Smooth muscle cell (in vitro differentiated cells): ENCODE results near the gene ERH. TPM values are rescaled to one million over a fixed set of nuclear protein-coding genes. Genes with fewer than 3 reads are reported as not detected.
A peak's percentile ranks its signal among the peaks of the same experiment; 100 is the strongest.

ENCODE experiments used
- DNase-seq: peaks from one replicate; lab custom pipeline; 2025; ENCODE audit not compliant: unreplicated experiment; lab: John Stamatoyannopoulos, UW
- H2AFZ ChIP-seq: fragments of 200-600 bp; sonication (generic); 2 replicates; pipeline ENCODE4 v1.6.0; 2016; ENCODE audit warnings: antibody characterized with exemption, low read depth, mild to moderate bottlenecking
- H3F3A ChIP-seq: fragments of 200-600 bp; sonication (generic); 2 replicates; pipeline ENCODE4 v1.6.0; 2017; ENCODE audit warnings: antibody characterized with exemption, low read depth
- H3K27ac ChIP-seq: fragments of 200-600 bp; sonication (generic); 2 replicates; pipeline ENCODE4 v1.5.1; 2016; ENCODE audit warnings: low read depth, mild to moderate bottlenecking
- H3K27me3 ChIP-seq: fragments of 200-600 bp; sonication (generic); 2 replicates; pipeline ENCODE4 v1.6.1; 2016; ENCODE audit warnings: low read depth, mild to moderate bottlenecking
- H3K36me3 ChIP-seq: fragments of 200-600 bp; sonication (generic); 2 replicates; pipeline ENCODE4 v1.5.1; 2016; ENCODE audit warnings: low read depth
- H3K4me1 ChIP-seq: fragments of 200-600 bp; sonication (generic); 2 replicates; pipeline ENCODE4 v1.5.1; 2016; ENCODE audit warnings: low read depth
- H3K4me2 ChIP-seq: fragments of 200-600 bp; sonication (generic); 2 replicates; pipeline ENCODE4 v1.6.0; 2016; ENCODE audit warnings: mild to moderate bottlenecking
- H3K4me3 ChIP-seq: fragments of 200-600 bp; sonication (generic); 2 replicates; pipeline ENCODE4 v1.5.1; 2016; ENCODE audit warnings: mild to moderate bottlenecking
- H3K79me2 ChIP-seq: fragments of 200-600 bp; sonication (generic); 2 replicates; pipeline ENCODE4 v1.6.0; 2016; ENCODE audit warnings: low read depth, mild to moderate bottlenecking
- H3K9ac ChIP-seq: fragments of 200-600 bp; sonication (generic); 2 replicates; pipeline ENCODE4 v1.6.0; 2016; ENCODE audit warnings: low read depth
- H3K9me3 ChIP-seq: fragments of 200-600 bp; sonication (generic); replicated peaks from 2 replicates; pipeline ENCODE4 v1.5.1; 2016; ENCODE audit warnings: low read depth
- H4K20me1 ChIP-seq: fragments of 200-600 bp; sonication (generic); 2 replicates; pipeline ENCODE4 v1.6.0; 2016; ENCODE audit warnings: low read depth
- whole genome bisulfite sequencing: methylation state at CpG from one replicate; pipeline ENCODE4 v1.1.7; 2016; ENCODE audit warnings: low lambda C conversion rate; 5-methylcytosine and 5-hydroxymethylcytosine counted together
- polyA plus RNA-seq: library from polyadenylated mRNA; unstranded; fragments of >200 nt; fragmentation: Nextera tagmentation; extraction: Ambion mirVana; gene quantifications from 2 replicates; pipeline ENCODE4 v1.2.1, GENCODE V29; 2016
- total RNA-seq: library from RNA; depleted of rRNA; stranded (reverse); fragments of >200 nt; gene quantifications from 2 replicates; pipeline ENCODE4 v1.2.3, GENCODE V29; 2014
- TF ChIP-seq, protein P1 (sequence below): fragments of 200-600 bp; sonication (generic); IDR thresholded peaks from 2 replicates; pipeline ENCODE4 v1.5.1; 2017; ENCODE audit warnings: borderline replicate concordance, mild to moderate bottlenecking, antibody characterized with exemption; ENCODE audit not compliant: insufficient read depth, poor library complexity, severe bottlenecking

Gene ERH
- total and polyA plus RNA-seq, 2 experiments from 2014 or later, result 118 to 208 TPM

DNA sequence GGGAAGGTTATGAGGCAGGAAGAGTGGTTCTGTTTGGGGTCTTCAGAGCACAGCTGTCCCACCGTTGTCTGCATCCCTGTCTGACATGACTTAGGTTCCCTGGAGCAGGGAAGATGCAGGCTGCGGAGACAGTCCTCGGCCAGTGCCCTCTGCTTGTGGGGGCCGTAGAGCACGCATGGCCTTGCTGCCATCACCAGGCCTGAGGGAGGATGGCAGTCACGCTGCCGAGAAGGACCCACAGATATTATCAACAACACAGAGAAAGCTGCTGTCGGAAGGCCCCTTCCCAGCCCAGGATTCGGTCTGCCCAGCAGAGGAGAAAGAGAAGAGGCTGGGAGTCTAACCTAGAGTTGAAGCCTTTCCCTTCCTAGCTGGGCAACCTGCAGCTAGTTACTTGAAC lies 35.0 kb downstream of the ERH start:
- WGBS, result 51% methylated on average over 9 of the region's 9 CpGs
- Histone ChIP-seq H3K27ac (no peak overlapping the region), H3K79me2 (no peaks in the 10 kb centered on the region), H3K27me3 (no peaks in the 10 kb centered on the region), H3F3A (no peaks in the 10 kb centered on the region), H2AFZ (no peak overlapping the region), H3K9me3 (no peaks in the 10 kb centered on the region), H3K4me3 (no peak overlapping the region), H3K9ac (no peak overlapping the region), H4K20me1 (no peaks in the 10 kb centered on the region), H3K4me1 (no peaks in the 10 kb centered on the region), H3K36me3 (no peaks in the 10 kb centered on the region), H3K4me2 (no peak overlapping the region)
- TF ChIP-seq, protein P1, sequence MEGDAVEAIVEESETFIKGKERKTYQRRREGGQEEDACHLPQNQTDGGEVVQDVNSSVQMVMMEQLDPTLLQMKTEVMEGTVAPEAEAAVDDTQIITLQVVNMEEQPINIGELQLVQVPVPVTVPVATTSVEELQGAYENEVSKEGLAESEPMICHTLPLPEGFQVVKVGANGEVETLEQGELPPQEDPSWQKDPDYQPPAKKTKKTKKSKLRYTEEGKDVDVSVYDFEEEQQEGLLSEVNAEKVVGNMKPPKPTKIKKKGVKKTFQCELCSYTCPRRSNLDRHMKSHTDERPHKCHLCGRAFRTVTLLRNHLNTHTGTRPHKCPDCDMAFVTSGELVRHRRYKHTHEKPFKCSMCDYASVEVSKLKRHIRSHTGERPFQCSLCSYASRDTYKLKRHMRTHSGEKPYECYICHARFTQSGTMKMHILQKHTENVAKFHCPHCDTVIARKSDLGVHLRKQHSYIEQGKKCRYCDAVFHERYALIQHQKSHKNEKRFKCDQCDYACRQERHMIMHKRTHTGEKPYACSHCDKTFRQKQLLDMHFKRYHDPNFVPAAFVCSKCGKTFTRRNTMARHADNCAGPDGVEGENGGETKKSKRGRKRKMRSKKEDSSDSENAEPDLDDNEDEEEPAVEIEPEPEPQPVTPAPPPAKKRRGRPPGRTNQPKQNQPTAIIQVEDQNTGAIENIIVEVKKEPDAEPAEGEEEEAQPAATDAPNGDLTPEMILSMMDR, result peak; percentile 31
- DNase-seq, result no peak

DNA sequence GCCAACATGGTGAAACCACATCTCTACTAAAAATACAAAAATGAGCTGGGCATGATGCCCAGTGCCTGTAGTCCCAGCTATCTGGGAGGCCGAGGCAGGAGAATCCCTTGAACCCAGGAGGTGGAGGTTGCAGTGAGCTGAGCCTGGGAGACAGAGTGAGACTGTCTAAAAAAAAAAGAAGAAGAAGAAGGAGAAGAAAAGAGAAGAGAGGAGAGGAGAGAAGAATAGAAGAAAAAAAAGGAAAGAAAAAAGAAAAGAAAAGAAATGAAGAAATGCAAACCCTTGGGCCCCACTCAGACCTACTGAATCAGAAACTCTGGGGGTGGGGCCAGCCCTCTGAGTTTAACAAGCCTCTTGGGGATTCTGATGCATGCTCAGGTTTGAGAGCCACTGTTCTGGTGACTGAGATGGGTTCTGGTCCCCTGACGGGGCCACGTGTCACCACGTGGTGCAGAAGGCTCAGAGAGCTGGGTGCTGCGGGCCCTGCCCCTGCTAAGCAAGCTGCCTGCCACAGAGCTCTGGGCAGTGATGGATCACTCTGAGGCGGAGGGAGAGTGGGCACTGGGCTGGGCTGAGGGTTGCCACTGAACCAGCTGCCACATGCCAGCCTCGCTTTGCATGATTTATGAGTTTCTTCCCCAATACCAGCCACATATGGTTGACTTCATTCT lies 37.5 kb downstream of the ERH start:
- H2AFZ ChIP-seq, result no peak overlapping the region
- no peaks in the 10 kb centered on the region for H3K9me3 ChIP-seq
- no peaks in the 10 kb centered on the region for H3K4me1 ChIP-seq
- no peaks in the 10 kb centered on the region for H3K36me3 ChIP-seq
- H4K20me1 ChIP-seq, result no peaks in the 10 kb centered on the region
- WGBS, result 91% methylated on average over 7 of the region's 7 CpGs
- H3K79me2 ChIP-seq, result no peaks in the 10 kb centered on the region
- no peak overlapping the region for H3K4me2 ChIP-seq
- TF ChIP-seq, protein P1, result no peak
- no peak overlapping the region for H3K9ac ChIP-seq
- H3F3A ChIP-seq, result no peaks in the 10 kb centered on the region
- no peak for DNase-seq
- no peak overlapping the region for H3K4me3 ChIP-seq
- H3K27ac ChIP-seq, result no peak overlapping the region
- H3K27me3 ChIP-seq, result no peaks in the 10 kb centered on the region

DNA sequence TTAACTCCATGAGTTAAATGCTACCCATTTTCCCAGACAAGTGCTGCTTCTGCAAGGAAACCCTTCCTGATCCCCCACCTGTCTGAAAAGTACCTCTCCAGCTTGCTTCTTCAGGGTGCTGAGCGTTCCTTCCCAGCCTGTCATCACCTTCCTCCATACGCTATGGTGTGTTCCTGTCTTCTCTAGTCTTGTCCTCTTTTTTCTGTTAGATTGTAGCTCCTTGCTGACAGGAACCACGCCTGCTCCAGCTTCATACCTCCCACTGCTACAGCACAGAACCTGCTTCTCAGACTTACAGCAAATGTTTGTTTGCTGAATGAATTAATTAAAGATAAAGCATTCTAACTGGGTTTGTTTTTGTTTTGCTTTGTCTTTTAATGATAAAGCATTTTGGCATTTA lies 39.1 kb downstream of the ERH start:
- H3K4me3 ChIP-seq, result no peak overlapping the region
- no peaks in the 10 kb centered on the region for H3K36me3 ChIP-seq
- no peak overlapping the region for H2AFZ ChIP-seq
- no peaks in the 10 kb centered on the region for H3F3A ChIP-seq
- H3K9ac ChIP-seq, result no peak overlapping the region
- TF ChIP-seq, protein P1, result no peak
- 97% methylated on average over 3 of the region's 3 CpGs for WGBS
- no peaks in the 10 kb centered on the region for H3K79me2 ChIP-seq
- no peak for DNase-seq
- no peak overlapping the region for H3K4me2 ChIP-seq
- H3K9me3 ChIP-seq, result no peaks in the 10 kb centered on the region
- no peaks in the 10 kb centered on the region for H4K20me1 ChIP-seq
- H3K27me3 ChIP-seq, result no peaks in the 10 kb centered on the region
- H3K27ac ChIP-seq, result no peak overlapping the region
- no peaks in the 10 kb centered on the region for H3K4me1 ChIP-seq
